ENCODE measurements around the gene CXADR.

DNA sequence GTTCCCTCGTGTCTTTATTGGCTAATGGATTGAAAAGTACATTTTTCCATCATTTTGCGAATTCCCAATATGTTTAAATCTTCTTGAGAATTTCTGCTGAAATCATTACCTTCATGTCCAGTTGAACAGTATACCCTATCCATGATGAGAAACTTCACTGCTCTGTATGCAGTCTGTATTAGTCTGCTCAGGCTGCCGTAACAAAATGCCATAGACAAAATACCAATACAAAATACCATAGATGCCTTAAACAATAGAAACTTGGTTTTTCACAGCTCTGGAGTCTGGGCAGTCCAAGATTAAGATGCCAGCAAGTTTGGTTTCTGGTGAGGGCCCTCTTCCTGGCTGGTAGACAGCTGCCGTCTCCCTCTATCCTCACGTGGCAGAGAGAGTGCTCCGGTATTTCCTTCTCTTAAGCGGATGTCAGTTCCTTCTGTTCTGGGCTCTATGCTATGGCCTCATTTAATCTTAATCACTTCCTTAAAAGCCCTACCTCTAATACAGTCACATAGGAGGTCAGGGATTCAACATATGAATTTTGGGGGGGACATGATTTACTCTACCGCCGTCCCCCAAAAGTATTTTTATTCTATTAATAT, 27.0 kb downstream of the CXADR start:
- TF ChIP-seq EP300 (IDR thresholded peaks at IDR 0.05) (no peak), POLR2AphosphoS5 (IDR thresholded peaks at IDR 0.05) (no peak)

All from suprapubic skin (tissue), 4 donors.